Neural cell (in vitro differentiated cells): ENCODE results near the gene FPGS. TPM values are rescaled to one million over a fixed set of nuclear protein-coding genes. Genes with fewer than 3 reads are reported as not detected.

Source experiments
- H2AFZ ChIP-seq: fragments of 200-600, 300-800 bp; sonication (generic), shearing (Covaris generic); 2 replicates; pipeline ENCODE4 v1.6.0; 2014; ENCODE audit warnings: low read depth, mild to moderate bottlenecking, antibody characterized with exemption, low read length, moderate library complexity
- H3F3A ChIP-seq: fragments of 200-600 bp; shearing (Covaris generic); 2 replicates; pipeline ENCODE4 v1.6.1; 2016; ENCODE audit warnings: mild to moderate bottlenecking, moderate library complexity, mixed read lengths, antibody characterized with exemption, low read length; ENCODE audit not compliant: insufficient read depth, poor library complexity, severe bottlenecking
- H3K27ac ChIP-seq: fragments of 200-600, 300-800 bp; sonication (generic), shearing (Covaris generic); 2 replicates; pipeline ENCODE4 v1.5.1; 2014; ENCODE audit warnings: mild to moderate bottlenecking, low read length, moderate library complexity
- H3K27me3 ChIP-seq: fragments of 300-800, 200-600 bp; sonication (generic), shearing (Covaris generic); 2 replicates; pipeline ENCODE4 v1.6.0; 2014; ENCODE audit warnings: mild to moderate bottlenecking, low read depth, low read length, moderate library complexity; ENCODE audit not compliant: insufficient read depth
- H3K36me3 ChIP-seq: fragments of 300-800, 200-600 bp; sonication (generic), shearing (Covaris generic); 2 replicates; pipeline ENCODE4 v1.5.1; 2014; ENCODE audit warnings: mild to moderate bottlenecking, antibody characterized with exemption, low read length, moderate library complexity; ENCODE audit not compliant: insufficient read depth
- H3K4me2 ChIP-seq: fragments of 300-800, 200-600 bp; sonication (generic), shearing (Covaris generic); 2 replicates; pipeline ENCODE4 v1.6.0; 2014; ENCODE audit warnings: mild to moderate bottlenecking, low read length
- H3K4me3 ChIP-seq: fragments of 300-800, 200-600 bp; sonication (generic), shearing (Covaris generic); 2 replicates; pipeline ENCODE4 v1.5.1; 2014; ENCODE audit warnings: mild to moderate bottlenecking, low read length, moderate library complexity
- H3K79me2 ChIP-seq: fragments of 200-600 bp; shearing (Covaris generic); replicated peaks from 2 replicates; pipeline ENCODE4 v1.6.0; 2014; ENCODE audit warnings: mild to moderate bottlenecking, low read length, moderate library complexity; ENCODE audit not compliant: insufficient read depth
- H3K9ac ChIP-seq: fragments of 300-800, 200-600 bp; sonication (generic), shearing (Covaris generic); 2 replicates; pipeline ENCODE4 v1.6.1; 2016; ENCODE audit warnings: mild to moderate bottlenecking, low read length, mixed read lengths
- H3K9me2 ChIP-seq: fragments of 200-600 bp; shearing (Covaris generic); 2 replicates; pipeline ENCODE4 v1.6.1; 2016; ENCODE audit warnings: mild to moderate bottlenecking, low read length, mixed read lengths; ENCODE audit not compliant: insufficient read depth
- H3K9me3 ChIP-seq: fragments of 200-600, 300-800 bp; sonication (generic), shearing (Covaris generic); 2 replicates; pipeline ENCODE4 v1.6.1; 2016; ENCODE audit warnings: mild to moderate bottlenecking, mixed run types, low read length, moderate library complexity, mixed read lengths
- H4K20me1 ChIP-seq: fragments of 200-600 bp; shearing (Covaris generic); 2 replicates; pipeline ENCODE4 v1.6.1; 2016; ENCODE audit warnings: mild to moderate bottlenecking, mixed run types; ENCODE audit not compliant: insufficient read depth
- CTCF ChIP-seq: fragments of 450-650 bp; IDR thresholded peaks from 2 replicates; pipeline ENCODE4 v1.5.1; 2014; ENCODE audit warnings: antibody characterized with exemption, mild to moderate bottlenecking, moderate library complexity; ENCODE audit not compliant: poor library complexity, severe bottlenecking
- EP300 ChIP-seq: fragments of 450-650 bp; conservative IDR thresholded peaks from 2 replicates; pipeline ENCODE4 v1.6.1; 2014; ENCODE audit warnings: antibody characterized with exemption, mild to moderate bottlenecking, moderate library complexity; ENCODE audit not compliant: poor library complexity, severe bottlenecking
- EZH2 ChIP-seq: fragments of 200-600, 300-800 bp; shearing (Covaris generic), sonication (generic); IDR thresholded peaks from 2 replicates; pipeline ENCODE4 v1.6.1; 2014; ENCODE audit warnings: antibody characterized with exemption, low read length, borderline replicate concordance, mild to moderate bottlenecking; ENCODE audit not compliant: insufficient read depth, poor library complexity, severe bottlenecking
- MXI1 ChIP-seq: fragments of 450-650 bp; conservative IDR thresholded peaks from 2 replicates; pipeline ENCODE4 v1.6.1; 2014; ENCODE audit warnings: antibody characterized with exemption, mild to moderate bottlenecking; ENCODE audit not compliant: poor library complexity, severe bottlenecking
- POLR2AphosphoS5 ChIP-seq: IDR thresholded peaks from 2 replicates; pipeline ENCODE4 v1.6.1; 2012
- RAD21 ChIP-seq: fragments of 450-650 bp; conservative IDR thresholded peaks from 2 replicates; pipeline ENCODE4 v1.6.1; 2014; ENCODE audit warnings: antibody characterized with exemption, mild to moderate bottlenecking, moderate library complexity
- REST ChIP-seq: IDR thresholded peaks from 2 replicates; pipeline ENCODE4 v1.6.1; 2012; ENCODE audit warnings: borderline replicate concordance
- SMC3 ChIP-seq: fragments of 450-650 bp; conservative IDR thresholded peaks from 2 replicates; pipeline ENCODE4 v1.6.1; 2014; ENCODE audit warnings: antibody characterized with exemption, mild to moderate bottlenecking, moderate library complexity; ENCODE audit not compliant: poor library complexity
- TAF1 ChIP-seq: IDR thresholded peaks from 2 replicates; pipeline ENCODE4 v1.6.1; 2012; ENCODE audit warnings: low read depth
- polyA plus RNA-seq: library from polyadenylated mRNA; depleted of rRNA; stranded (reverse); fragments of >200 nt; gene quantifications from 2 replicates; pipeline ENCODE4 v1.2.3, GENCODE V29; 2014

The FPGS gene
- polyA plus RNA-seq, 1 donor from 2014 or later, result 38.4 TPM

GRCh38 chr9:127791085-127791484, 11.6 kb upstream of the FPGS start:
- Histone ChIP-seq H4K20me1 (peaks cover 3% of the 10 kb centered on the region), H3K9me3 (no peaks in the 10 kb centered on the region)

GRCh38 chr9:127792417-127793031, 10.2 kb upstream of the FPGS start:
- Histone ChIP-seq H3K27ac (no peak overlapping the region), H3K79me2 (peaks cover 4% of the 10 kb centered on the region), H3K9me2 (no peaks in the 10 kb centered on the region), H3K4me2 (no peak overlapping the region), H3K36me3 (peaks cover 7% of the 10 kb centered on the region), H4K20me1 (no peaks in the 10 kb centered on the region), H3F3A (no peaks in the 10 kb centered on the region), H3K4me3 (no peak overlapping the region), H3K9me3 (no peaks in the 10 kb centered on the region), H3K9ac (no peak overlapping the region), H2AFZ (no peak overlapping the region), H3K27me3 (no peaks in the 10 kb centered on the region)
- TF ChIP-seq REST (no peak), CTCF (no peak), TAF1 (no peak), EZH2 (no peak), SMC3 (no peak)

More at GRCh38 chr9:127791085-127791484, 11.6 kb upstream of the FPGS start:
- H3K9ac ChIP-seq, result no peak overlapping the region
- no peak overlapping the region for H3K27ac ChIP-seq
- H3K79me2 ChIP-seq, result peaks cover 11% of the 10 kb centered on the region
- H3K4me3 ChIP-seq, result no peak overlapping the region
- H3K4me2 ChIP-seq, result no peak overlapping the region
- no peaks in the 10 kb centered on the region for H3K27me3 ChIP-seq
- H2AFZ ChIP-seq, result no peak overlapping the region
- no peaks in the 10 kb centered on the region for H3F3A ChIP-seq
- H3K36me3 ChIP-seq, result peaks cover 7% of the 10 kb centered on the region
- no peak for TF ChIP-seq POLR2AphosphoS5
- no peak for TF ChIP-seq CTCF
- no peak for TF ChIP-seq EP300
- TF ChIP-seq TAF1, result no peak
- TF ChIP-seq REST, result no peak
- TF ChIP-seq RAD21, result no peak
- TF ChIP-seq MXI1, result no peak
- no peak for TF ChIP-seq EZH2
- no peak for TF ChIP-seq SMC3
- H3K9me2 ChIP-seq, result no peaks in the 10 kb centered on the region
